Fibroblast of villous mesenchyme (primary cell): ENCODE measurements around the gene EIPR1. TPM values are rescaled to one million over a fixed set of nuclear protein-coding genes. Genes with fewer than 3 reads are reported as not detected.
"Not testable (repeated sequence)": the region's sequence is repeated elsewhere in the genome, so short reads cannot be mapped to it uniquely, and the experiment has no call there.

Experiments
- DNase-seq: peaks from one replicate; pipeline ENCODE4 v3.0.0-alpha.2; 2010; ENCODE audit warnings: low read depth
- H3K4me3 ChIP-seq: 2 replicates; pipeline ENCODE4 v1.5.1; 2011; ENCODE audit warnings: low read depth, mild to moderate bottlenecking, low read length
- CTCF ChIP-seq: IDR thresholded peaks from 2 replicates; pipeline ENCODE4 v1.5.1; 2012; ENCODE audit warnings: low read depth, mild to moderate bottlenecking, low read length; ENCODE audit not compliant: insufficient read depth
- total RNA-seq: library from RNA; depleted of rRNA; stranded (reverse); fragments of >200 nt; gene quantifications from 2 replicates; pipeline ENCODE4 v1.2.3, GENCODE V29; 2012

Gene EIPR1
- total RNA-seq, 1 donor = 32.4 TPM

- TF ChIP-seq CTCF = no peak
- DNase-seq = no peak
- H3K4me3 ChIP-seq = no peak overlapping the region
Observed at GRCh38 chr2:3285901-3286645, 91.5 kb downstream of the EIPR1 start.

GRCh38 chr2:3284657-3285630 lies 92.7 kb downstream of the EIPR1 start:
- DNase-seq = no peak
- TF ChIP-seq CTCF = no peak
- no peak overlapping the region for H3K4me3 ChIP-seq

GRCh38 chr2:3283876-3284656 lies 93.6 kb downstream of the EIPR1 start:
- DNase-seq, H3K4me3 ChIP-seq: not testable (repeated sequence)

GRCh38 chr2:3283206-3283605 lies 94.4 kb downstream of the EIPR1 start:
- no peak for TF ChIP-seq CTCF
- H3K4me3 ChIP-seq = no peak overlapping the region
- no peak for DNase-seq

- H3K4me3 ChIP-seq = no peak overlapping the region
- peak; percentile 24 for DNase-seq
- TF ChIP-seq CTCF = no peak
Observed at GRCh38 chr2:3282056-3282998, 95.3 kb downstream of the EIPR1 start.

- no peak for DNase-seq
- TF ChIP-seq CTCF = no peak
- no peak overlapping the region for H3K4me3 ChIP-seq
Observed at GRCh38 chr2:3280683-3281520, 96.7 kb downstream of the EIPR1 start.
